GM18951 (cell line): ENCODE data around the gene SS18.

Experiments used
- POLR2A ChIP-seq: IDR thresholded peaks from 4 replicates; pipeline ENCODE4 v1.6.1; 2011; ENCODE audit warnings: mild to moderate bottlenecking; ENCODE audit not compliant: insufficient read length, insufficient read depth; ENCODE audit errors: extremely low read depth
- in situ Hi-C: fragments of 300-500 bp; cut with MboI; formaldehyde crosslinking; loops from one replicate; pipeline ENCODE4 v1.12.0; 2022; ENCODE audit warnings: low sequenced_read_pairs, mixed read lengths, inconsistent platforms; ENCODE audit not compliant: unreplicated experiment

Gene SS18

GRCh38 chr18:26004832-26005231, 85.6 kb downstream of the SS18 start:
- no peak for TF ChIP-seq POLR2A
- in situ Hi-C loops, result no loop called here

DNA sequence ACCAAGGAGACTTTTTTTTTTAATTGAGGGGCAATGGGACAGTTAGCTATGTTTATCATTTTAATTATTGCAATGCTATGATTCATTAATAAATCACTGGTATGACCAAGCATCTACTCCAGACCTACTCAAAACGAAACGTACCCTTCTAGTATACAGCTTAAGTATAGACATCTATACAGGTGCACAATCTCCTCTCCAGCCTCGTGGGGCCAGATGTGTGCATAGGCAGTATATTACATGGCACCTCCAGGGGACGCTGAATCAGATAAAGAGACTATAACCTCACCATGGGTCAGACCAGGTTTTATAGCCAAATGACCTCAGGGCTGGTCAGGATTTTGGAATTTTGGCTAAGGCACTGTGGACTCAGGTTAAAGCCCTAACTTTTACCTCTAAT, 86.6 kb downstream of the SS18 start:
- in situ Hi-C loops, result no loop called here
- TF ChIP-seq POLR2A, result no peak

DNA sequence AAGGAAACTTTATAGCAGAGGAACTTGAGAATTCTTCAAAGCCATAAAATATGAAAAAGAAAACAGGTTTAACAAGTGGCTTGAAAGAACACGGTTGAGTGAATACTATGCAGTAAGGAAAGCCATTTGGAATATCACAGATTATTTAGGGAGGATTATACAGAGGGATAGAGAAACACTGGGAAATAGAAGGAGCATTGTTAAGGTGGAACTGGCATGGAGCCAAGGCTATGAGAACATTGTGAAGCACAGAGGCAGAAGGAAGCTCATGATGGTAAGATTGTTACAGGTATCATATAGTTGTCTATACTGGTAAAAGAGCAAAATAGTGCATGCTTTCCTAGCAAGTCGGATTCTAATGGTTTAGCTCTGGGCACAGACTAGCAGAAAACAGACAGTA, 87.1 kb downstream of the SS18 start:
- in situ Hi-C loops, result no loop called here
- no peak for TF ChIP-seq POLR2A

GRCh38 chr18:26002375-26002910, 88.0 kb downstream of the SS18 start:
- in situ Hi-C loops, result no loop called here

GRCh38 chr18:25998461-25998860, 92.0 kb downstream of the SS18 start:
- TF ChIP-seq POLR2A, result no peak
- in situ Hi-C loops, result no loop called here

More at GRCh38 chr18:26002375-26002910, 88.0 kb downstream of the SS18 start:
- no peak for TF ChIP-seq POLR2A

DNA sequence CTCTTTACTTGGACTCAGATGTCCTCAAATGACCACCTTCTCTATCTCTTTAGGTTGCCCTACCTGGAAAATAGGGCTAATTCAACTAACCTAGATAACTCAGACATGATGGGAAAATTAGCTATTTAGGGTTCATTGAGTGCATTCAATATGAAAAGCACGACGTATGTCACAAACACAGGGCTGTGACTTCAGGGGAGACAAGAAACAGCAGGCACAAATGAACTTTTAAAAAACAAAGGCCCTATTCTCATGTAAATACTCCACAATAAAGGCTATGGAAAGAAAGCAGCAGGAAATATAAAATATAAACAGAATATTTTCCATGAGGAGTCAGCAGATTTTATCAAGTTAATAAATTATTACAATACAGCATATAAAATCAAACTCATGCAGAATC, 97.8 kb downstream of the SS18 start:
- TF ChIP-seq POLR2A, result no peak
- in situ Hi-C loops, result no loop called here

DNA sequence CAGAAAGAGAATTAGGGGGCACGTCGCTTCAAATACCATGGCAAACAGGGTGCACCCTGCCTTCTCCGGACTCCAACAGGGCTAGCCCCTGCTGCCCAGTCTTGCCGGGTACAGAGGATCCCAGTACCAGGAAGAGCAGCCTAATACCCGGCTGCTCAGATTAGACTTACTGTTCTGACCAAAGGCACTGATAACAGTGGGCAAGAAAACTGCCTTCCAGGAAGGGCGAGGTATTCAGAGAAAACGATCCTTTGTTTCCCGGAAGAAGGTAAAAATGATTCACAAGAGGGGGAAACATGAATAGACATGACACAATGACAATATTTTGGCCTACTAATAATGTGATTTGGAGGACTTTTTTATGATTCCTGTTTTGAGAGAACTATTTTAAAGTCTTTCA, 99.9 kb downstream of the SS18 start:
- in situ Hi-C loops, result no loop called here
- no peak for TF ChIP-seq POLR2A

DNA sequence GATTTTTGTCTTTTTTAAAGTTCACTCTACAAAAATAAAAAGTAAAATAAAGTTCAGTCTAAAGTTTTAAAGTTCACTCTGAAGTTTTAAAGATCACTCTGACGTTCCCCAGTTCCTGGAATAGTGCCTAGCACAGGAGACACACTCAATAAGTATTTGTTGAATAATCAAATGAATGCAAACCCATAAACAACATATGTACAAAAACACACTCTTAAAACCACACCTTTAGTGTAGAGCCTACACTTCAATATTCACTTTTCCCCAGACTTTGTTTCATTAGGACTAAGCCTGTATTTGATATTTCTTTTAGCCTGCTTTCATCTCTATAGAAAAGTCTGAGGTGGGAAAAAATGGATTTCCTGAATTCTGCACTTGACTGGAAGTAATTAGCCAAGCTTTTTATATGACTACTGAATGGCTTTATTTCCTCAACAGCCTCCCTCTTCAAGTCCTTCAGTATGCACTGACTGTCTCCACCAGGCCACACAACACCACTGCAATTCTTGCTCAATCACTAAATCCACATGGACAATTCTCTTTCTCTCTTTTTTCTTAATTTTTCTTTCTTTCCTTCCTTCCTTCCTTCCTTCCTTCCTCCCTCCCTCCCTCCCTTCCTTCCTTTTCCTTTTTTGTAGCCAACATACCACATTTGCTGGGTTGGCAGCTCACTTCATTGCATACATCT, 104.6 kb downstream of the SS18 start:
- in situ Hi-C loops, result no loop called here
- no peak for TF ChIP-seq POLR2A

DNA sequence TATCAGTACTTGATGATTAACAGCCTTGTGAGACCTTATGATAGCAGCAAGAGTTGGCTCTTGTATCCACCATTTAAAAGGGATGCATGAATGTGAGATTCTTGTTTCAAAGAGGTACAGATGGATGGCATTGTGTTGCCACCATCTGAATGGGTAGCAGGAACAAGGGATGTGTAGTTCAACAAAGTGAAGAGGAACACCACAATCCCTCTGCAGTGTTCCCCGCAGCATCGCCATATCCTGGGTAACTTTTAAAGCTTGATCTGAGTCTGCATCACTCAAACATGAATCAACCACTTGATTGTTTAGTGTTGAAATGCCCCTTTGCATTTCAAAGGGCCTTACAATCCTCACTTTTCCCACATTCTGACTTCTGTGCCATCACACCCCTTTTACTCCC, 106.7 kb downstream of the SS18 start:
- in situ Hi-C loops, result no loop called here
- TF ChIP-seq POLR2A, result no peak

GRCh38 chr18:25982961-25983360, 107.5 kb downstream of the SS18 start:
- in situ Hi-C loops, result no loop called here
- TF ChIP-seq POLR2A, result no peak

DNA sequence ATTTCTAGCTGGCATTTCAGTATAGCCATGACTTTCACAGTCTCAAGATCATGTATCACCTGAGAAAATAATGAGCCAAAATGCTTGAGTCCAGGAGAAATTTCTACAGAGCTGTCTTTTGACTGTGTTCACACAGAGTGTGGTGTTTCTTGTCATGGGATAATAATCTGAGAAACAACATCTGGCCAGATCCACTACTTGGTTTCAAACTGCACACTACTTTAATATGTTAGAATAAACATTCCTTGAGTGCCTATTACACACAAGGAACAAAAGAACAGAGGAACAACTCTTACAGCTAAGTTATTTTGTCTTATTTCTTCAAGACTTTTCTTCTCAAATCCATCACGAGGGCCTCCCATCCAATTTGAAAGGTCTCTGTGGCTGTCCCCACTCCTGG, 108.3 kb downstream of the SS18 start:
- in situ Hi-C loops, result no loop called here

GRCh38 chr18:25979369-25980040, 110.9 kb downstream of the SS18 start:
- no peak for TF ChIP-seq POLR2A
- in situ Hi-C loops, result no loop called here

More for the DNA sequence above, 108.3 kb downstream of the SS18 start:
- no peak for TF ChIP-seq POLR2A

GRCh38 chr18:25976554-25976953, 113.9 kb downstream of the SS18 start:
- in situ Hi-C loops, result no loop called here
- no peak for TF ChIP-seq POLR2A

DNA sequence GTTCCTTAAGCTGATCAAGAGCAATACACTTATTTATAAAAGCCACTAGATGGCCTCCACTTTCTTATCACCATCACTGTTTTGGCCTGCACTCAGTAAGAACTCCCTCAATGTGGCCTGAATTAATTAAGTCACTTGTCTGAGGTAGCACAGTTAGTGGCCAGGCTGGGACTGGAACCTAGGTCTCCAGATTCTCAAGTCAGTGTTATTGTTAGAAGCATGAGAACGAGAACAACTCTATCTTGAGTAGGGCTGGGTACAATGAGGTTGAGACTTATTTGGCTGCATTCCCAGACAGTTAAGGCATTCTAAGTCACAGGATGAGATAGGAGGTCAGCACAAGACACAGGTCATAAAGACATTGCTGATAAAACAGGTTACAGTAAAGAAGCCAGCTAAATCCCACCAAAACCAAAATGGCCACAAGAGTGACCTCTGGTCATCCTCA, 115.8 kb downstream of the SS18 start:
- TF ChIP-seq POLR2A, result no peak
- in situ Hi-C loops, result no loop called here
